GM23338 (cell line): ENCODE results near the gene SMIM33. TPM values are rescaled to one million over a fixed set of nuclear protein-coding genes. Genes with fewer than 3 reads are reported as not detected.

Source experiments
- ATAC-seq: fragments of 200-7000 bp; cut with Tn5 transposase; 3 replicates; pipeline ENCODE4 v1.9.1; 2020
- DNase-seq: peaks from one replicate; pipeline ENCODE4 v3.0.0-alpha.2; 2015; ENCODE audit warnings: low spot score
- H2AFZ ChIP-seq: fragments of 200-600 bp; sonication (generic); 2 replicates; pipeline ENCODE4 v1.8.0; 2016; ENCODE audit warnings: antibody characterized with exemption, mild to moderate bottlenecking, moderate library complexity
- H3F3A ChIP-seq: fragments of 200-600 bp; sonication (generic); replicated peaks from 2 replicates; pipeline ENCODE4 v1.8.0; 2017; ENCODE audit warnings: antibody characterized with exemption, mixed run types, low read depth
- H3K27ac ChIP-seq: fragments of 200-600 bp; sonication (generic); 2 replicates; pipeline ENCODE4 v1.6.1; 2016; ENCODE audit warnings: low read depth
- H3K27me3 ChIP-seq: fragments of 200-600 bp; sonication (generic); 2 replicates; pipeline ENCODE4 v1.8.0; 2016; ENCODE audit warnings: mild to moderate bottlenecking, mixed run types, moderate library complexity; ENCODE audit not compliant: insufficient read depth
- H3K36me3 ChIP-seq: fragments of 200-600 bp; sonication (generic); 2 replicates; pipeline ENCODE4 v1.8.0; 2016; ENCODE audit warnings: mild to moderate bottlenecking; ENCODE audit not compliant: insufficient read depth
- H3K4me1 ChIP-seq: fragments of 200-600 bp; sonication (generic); 2 replicates; pipeline ENCODE4 v1.8.0; 2016; ENCODE audit warnings: mild to moderate bottlenecking, moderate library complexity; ENCODE audit not compliant: insufficient read depth
- H3K4me2 ChIP-seq: fragments of 200-600 bp; sonication (generic); 2 replicates; pipeline ENCODE4 v1.7.1; 2017; ENCODE audit warnings: mixed run types
- H3K4me3 ChIP-seq: fragments of 200-600 bp; sonication (generic); 2 replicates; pipeline ENCODE4 v1.6.1; 2016; ENCODE audit warnings: mixed run types
- H3K79me2 ChIP-seq: fragments of 200-600 bp; sonication (generic); replicated peaks from 2 replicates; pipeline ENCODE4 v1.8.0; 2017; ENCODE audit warnings: mild to moderate bottlenecking; ENCODE audit not compliant: insufficient read depth
- H3K9me2 ChIP-seq: fragments of 200-600 bp; sonication (generic); 2 replicates; pipeline ENCODE4 v1.8.0; 2017; ENCODE audit not compliant: insufficient read depth
- H4K20me1 ChIP-seq: fragments of 200-600 bp; sonication (generic); replicated peaks from 2 replicates; pipeline ENCODE4 v1.8.0; 2017; ENCODE audit warnings: mild to moderate bottlenecking; ENCODE audit not compliant: insufficient read depth
- H3K27ac Mint-ChIP-seq: 2 replicates; pipeline ENCODE4 v1.8.0; 2020; ENCODE audit warnings: inconsistent platforms, mild to moderate bottlenecking, moderate library complexity, mixed read lengths
- H3K27me3 Mint-ChIP-seq: 3 replicates; pipeline ENCODE4 v1.8.0; 2022; ENCODE audit warnings: low read depth, mild to moderate bottlenecking, moderate library complexity, mixed read lengths, inconsistent platforms; ENCODE audit not compliant: insufficient read depth, poor library complexity
- H3K36me3 Mint-ChIP-seq: 3 replicates; pipeline ENCODE4 v1.8.0; 2021; ENCODE audit warnings: low read depth, mild to moderate bottlenecking, inconsistent platforms, moderate library complexity, mixed read lengths
- H3K4me1 Mint-ChIP-seq: 3 replicates; pipeline ENCODE4 v1.8.0; 2020; ENCODE audit warnings: mild to moderate bottlenecking, inconsistent platforms, mixed read lengths
- H3K4me3 Mint-ChIP-seq: 3 replicates; pipeline ENCODE4 v1.8.0; 2021; ENCODE audit warnings: moderate library complexity, mild to moderate bottlenecking, inconsistent platforms, mixed read lengths
- H3K9me3 Mint-ChIP-seq: 3 replicates; pipeline ENCODE4 v1.8.0; 2020; ENCODE audit warnings: moderate library complexity, mild to moderate bottlenecking, inconsistent platforms, mixed read lengths
- CREB1 ChIP-seq: fragments of 250-450 bp; sonication (Bioruptor Pico); IDR thresholded peaks from 2 replicates; pipeline ENCODE4 v1.5.0; 2020; ENCODE audit warnings: low read depth, mild to moderate bottlenecking, moderate library complexity
- CTCF ChIP-seq, 2 experiments: fragments of 200-600 bp in 1 of 2; sonication (generic) in 1 of 2; conservative IDR thresholded peaks; 2 replicates each; pipeline versions ENCODE4 v1.5.1 to v1.6.1; 2016 to 2017; ENCODE audit warnings: antibody characterized with exemption in 2 of 2, low read depth in 2 of 2, mild to moderate bottlenecking in 2 of 2, moderate library complexity in 1 of 2
- EZH2 ChIP-seq: fragments of 200-600 bp; sonication (generic); IDR thresholded peaks from one replicate; pipeline ENCODE4 v1.8.0; 2017; ENCODE audit warnings: antibody characterized with exemption, mild to moderate bottlenecking, low read depth; ENCODE audit not compliant: unreplicated experiment
- EZH2phosphoT487 ChIP-seq: fragments of 200-600 bp; sonication (generic); IDR thresholded peaks from one replicate; pipeline ENCODE4 v1.8.1; 2018; ENCODE audit warnings: antibody characterized with exemption; ENCODE audit not compliant: unreplicated experiment
- JUNB ChIP-seq: IDR thresholded peaks from one replicate; pipeline ENCODE4 v1.6.1; 2016; ENCODE audit warnings: antibody characterized with exemption; ENCODE audit not compliant: unreplicated experiment
- NANOG ChIP-seq: IDR thresholded peaks from 2 replicates; pipeline ENCODE4 v1.6.1; 2016; ENCODE audit warnings: antibody characterized with exemption, borderline replicate concordance
- POLR2AphosphoS5 ChIP-seq: IDR thresholded peaks from 2 replicates; pipeline ENCODE4 v1.6.1; 2016; ENCODE audit warnings: antibody characterized with exemption, low read depth
- STAT1 ChIP-seq: IDR thresholded peaks from one replicate; pipeline ENCODE4 v1.6.1; 2016; ENCODE audit warnings: antibody characterized with exemption; ENCODE audit not compliant: unreplicated experiment
- ZNF114 ChIP-seq: fragments of 250-450 bp; sonication (Bioruptor Pico); IDR thresholded peaks from 2 replicates; pipeline ENCODE4 v1.5.0; 2020; ENCODE audit warnings: mild to moderate bottlenecking, moderate library complexity
- ZNF331 ChIP-seq: fragments of 250-450 bp; sonication (Bioruptor Pico); IDR thresholded peaks from 2 replicates; pipeline ENCODE4 v1.5.0; 2020; ENCODE audit warnings: low read depth, mild to moderate bottlenecking, moderate library complexity
- ZNF462 ChIP-seq: fragments of 250-450 bp; sonication (Bioruptor Pico); IDR thresholded peaks from 2 replicates; pipeline ENCODE4 v1.5.0; 2020; ENCODE audit warnings: mild to moderate bottlenecking, moderate library complexity
- polyA plus RNA-seq: library from polyadenylated mRNA; unstranded; fragments of >200 nt; fragmentation: Nextera tagmentation; extraction: Ambion mirVana; gene quantifications from 2 replicates; pipeline ENCODE4 v1.2.1, GENCODE V29; 2016
- total RNA-seq: library from RNA; depleted of rRNA; stranded (reverse); fragments of >200 nt; shearing (Covaris generic); gene quantifications from 2 replicates; pipeline ENCODE4 v1.2.3, GENCODE V29; 2014
- TF ChIP-seq, protein P1 (sequence below): IDR thresholded peaks from one replicate; pipeline ENCODE4 v1.6.1; 2018; ENCODE audit warnings: antibody characterized with exemption; ENCODE audit not compliant: unreplicated experiment
- TF ChIP-seq, protein P2 (sequence below): IDR thresholded peaks from 2 replicates; pipeline ENCODE4 v1.6.1; 2016; ENCODE audit warnings: antibody characterized with exemption

The SMIM33 gene
- total and polyA plus RNA-seq, 2 experiments from 2014 or later, result not detected

DNA sequence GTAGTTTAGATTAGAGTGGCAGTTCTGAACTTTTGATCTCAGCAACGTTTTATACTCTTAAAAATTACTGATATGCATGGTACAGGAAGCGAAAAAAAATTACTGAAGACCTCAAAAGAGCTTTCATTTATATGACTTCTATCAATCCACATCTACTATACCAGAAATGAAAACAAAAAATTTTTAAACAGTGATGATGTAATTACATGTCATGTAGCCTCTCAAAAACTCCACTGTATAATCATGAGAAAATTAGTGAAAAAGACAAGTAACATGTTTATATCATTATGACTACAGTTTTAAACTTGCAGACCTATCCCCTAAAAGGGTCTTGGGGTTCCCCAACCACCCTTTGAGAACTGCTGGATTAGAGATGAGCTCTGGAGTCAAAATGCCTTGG is 40.8 kb upstream of the SMIM33 start:
- no peak overlapping the region for H3K4me3 Mint-ChIP-seq
- H3K9me3 Mint-ChIP-seq, result no peaks in the 10 kb centered on the region
- no peak overlapping the region for H3K27ac Mint-ChIP-seq
- Histone ChIP-seq H3K4me2 (no peak overlapping the region), H3F3A (no peaks in the 10 kb centered on the region; the same call in 1 of the 2 replicates), H3K27ac (no peak overlapping the region), H3K4me3 (no peak overlapping the region), H3K36me3 (peaks cover 7% of the 10 kb centered on the region), H2AFZ (no peak overlapping the region), H4K20me1 (no peaks in the 10 kb centered on the region), H3K79me2 (no peaks in the 10 kb centered on the region), H3K4me1 (no peaks in the 10 kb centered on the region), H3K9me2 (no peaks in the 10 kb centered on the region), H3K27me3 (no peaks in the 10 kb centered on the region)
- no peak for ATAC-seq
- no peak for DNase-seq
- peaks cover 1% of the 10 kb centered on the region for H3K27me3 Mint-ChIP-seq
- H3K36me3 Mint-ChIP-seq, result peaks cover 28% of the 10 kb centered on the region
- H3K4me1 Mint-ChIP-seq, result 0 out of 3 replicates have a peak, but pooled peaks cover 3% of the 10 kb centered on the region
- TF ChIP-seq POLR2AphosphoS5 (no peak), ZNF331 (CRISPR knock-in tag) (no peak), EZH2 (no peak), CTCF (conservative IDR thresholded peaks at IDR 0.05; ENCODE audit: low read depth in 2 of 2) (no peak), CREB1 (no peak), ZNF462 (no peak), ZNF114 (CRISPR knock-in tag) (no peak), EZH2phosphoT487 (no peak), JUNB (no peak), NANOG (no peak), STAT1 (no peak)
- TF ChIP-seq, protein P1, sequence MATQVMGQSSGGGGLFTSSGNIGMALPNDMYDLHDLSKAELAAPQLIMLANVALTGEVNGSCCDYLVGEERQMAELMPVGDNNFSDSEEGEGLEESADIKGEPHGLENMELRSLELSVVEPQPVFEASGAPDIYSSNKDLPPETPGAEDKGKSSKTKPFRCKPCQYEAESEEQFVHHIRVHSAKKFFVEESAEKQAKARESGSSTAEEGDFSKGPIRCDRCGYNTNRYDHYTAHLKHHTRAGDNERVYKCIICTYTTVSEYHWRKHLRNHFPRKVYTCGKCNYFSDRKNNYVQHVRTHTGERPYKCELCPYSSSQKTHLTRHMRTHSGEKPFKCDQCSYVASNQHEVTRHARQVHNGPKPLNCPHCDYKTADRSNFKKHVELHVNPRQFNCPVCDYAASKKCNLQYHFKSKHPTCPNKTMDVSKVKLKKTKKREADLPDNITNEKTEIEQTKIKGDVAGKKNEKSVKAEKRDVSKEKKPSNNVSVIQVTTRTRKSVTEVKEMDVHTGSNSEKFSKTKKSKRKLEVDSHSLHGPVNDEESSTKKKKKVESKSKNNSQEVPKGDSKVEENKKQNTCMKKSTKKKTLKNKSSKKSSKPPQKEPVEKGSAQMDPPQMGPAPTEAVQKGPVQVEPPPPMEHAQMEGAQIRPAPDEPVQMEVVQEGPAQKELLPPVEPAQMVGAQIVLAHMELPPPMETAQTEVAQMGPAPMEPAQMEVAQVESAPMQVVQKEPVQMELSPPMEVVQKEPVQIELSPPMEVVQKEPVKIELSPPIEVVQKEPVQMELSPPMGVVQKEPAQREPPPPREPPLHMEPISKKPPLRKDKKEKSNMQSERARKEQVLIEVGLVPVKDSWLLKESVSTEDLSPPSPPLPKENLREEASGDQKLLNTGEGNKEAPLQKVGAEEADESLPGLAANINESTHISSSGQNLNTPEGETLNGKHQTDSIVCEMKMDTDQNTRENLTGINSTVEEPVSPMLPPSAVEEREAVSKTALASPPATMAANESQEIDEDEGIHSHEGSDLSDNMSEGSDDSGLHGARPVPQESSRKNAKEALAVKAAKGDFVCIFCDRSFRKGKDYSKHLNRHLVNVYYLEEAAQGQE, result no peak
- TF ChIP-seq, protein P2, sequence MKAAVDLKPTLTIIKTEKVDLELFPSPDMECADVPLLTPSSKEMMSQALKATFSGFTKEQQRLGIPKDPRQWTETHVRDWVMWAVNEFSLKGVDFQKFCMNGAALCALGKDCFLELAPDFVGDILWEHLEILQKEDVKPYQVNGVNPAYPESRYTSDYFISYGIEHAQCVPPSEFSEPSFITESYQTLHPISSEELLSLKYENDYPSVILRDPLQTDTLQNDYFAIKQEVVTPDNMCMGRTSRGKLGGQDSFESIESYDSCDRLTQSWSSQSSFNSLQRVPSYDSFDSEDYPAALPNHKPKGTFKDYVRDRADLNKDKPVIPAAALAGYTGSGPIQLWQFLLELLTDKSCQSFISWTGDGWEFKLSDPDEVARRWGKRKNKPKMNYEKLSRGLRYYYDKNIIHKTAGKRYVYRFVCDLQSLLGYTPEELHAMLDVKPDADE, result no peak
